Measurements from ENCODE around the gene KCTD21. TPM values are rescaled to one million over a fixed set of nuclear protein-coding genes. Genes with fewer than 3 reads are reported as not detected.
"Not testable (repeated sequence)": the region's sequence is repeated elsewhere in the genome, so short reads cannot be mapped to it uniquely, and the experiment has no call there.

Gene KCTD21, protein sequence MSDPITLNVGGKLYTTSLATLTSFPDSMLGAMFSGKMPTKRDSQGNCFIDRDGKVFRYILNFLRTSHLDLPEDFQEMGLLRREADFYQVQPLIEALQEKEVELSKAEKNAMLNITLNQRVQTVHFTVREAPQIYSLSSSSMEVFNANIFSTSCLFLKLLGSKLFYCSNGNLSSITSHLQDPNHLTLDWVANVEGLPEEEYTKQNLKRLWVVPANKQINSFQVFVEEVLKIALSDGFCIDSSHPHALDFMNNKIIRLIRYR
- 10 to 100 TPM in 1 of 4 donors, 1 to 10 TPM in 3; 6.6 to 20.4 (median 8.7) TPM for total RNA-seq

DNA sequence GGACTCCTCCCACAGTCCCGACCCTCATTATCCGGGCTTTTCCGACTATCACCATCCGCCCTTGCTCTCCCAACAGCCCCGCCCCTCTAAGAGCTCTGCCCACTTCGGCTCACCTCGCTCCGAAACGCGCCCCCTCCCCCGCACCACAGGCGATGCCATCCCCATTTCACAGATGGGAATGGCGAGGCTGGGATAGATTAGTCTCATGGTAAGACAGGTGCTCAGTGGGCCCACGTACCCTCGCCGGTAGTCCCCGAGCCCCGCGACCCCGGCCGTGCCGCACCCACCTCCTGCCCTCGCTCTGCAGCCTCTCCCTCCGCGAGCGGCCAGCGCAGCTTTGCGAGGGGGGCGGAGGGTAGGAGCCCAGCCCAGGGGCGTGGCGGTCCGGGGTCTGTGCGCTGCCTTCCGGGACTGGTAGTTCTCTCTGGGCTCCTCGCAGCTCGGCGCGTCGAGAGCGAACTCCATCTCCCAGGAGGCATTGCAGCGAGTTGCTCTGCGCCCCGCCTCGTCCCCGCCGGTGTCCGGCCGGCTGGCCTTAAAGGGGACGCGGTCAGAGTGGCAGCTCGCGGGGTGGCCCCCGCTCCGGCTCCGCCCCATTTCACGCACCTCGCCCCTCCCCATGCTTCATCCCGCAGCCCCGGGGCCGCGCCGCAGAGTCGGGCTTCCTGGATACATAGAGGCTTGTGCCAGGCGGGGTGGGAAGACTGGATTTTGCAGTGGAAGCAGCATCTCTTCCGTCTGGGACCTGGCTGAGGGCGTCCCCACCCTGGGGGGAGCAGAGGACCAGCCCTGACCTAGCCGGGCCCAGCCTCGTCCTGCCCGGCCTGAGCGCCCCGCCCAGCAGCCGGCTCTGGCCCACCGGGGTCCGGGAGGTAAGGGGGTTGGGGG, at the start of gene KCTD21, which contains the start of gene USP35:
Gene KCTD21, minus strand, starts transcription at position 341 of the 888 bp plus-strand sequence. CDS start 14,072 bp downstream, outside the sequence.
Gene USP35, plus strand, starts transcription at position 634 of the 888 bp plus-strand sequence. CDS start 7,327 bp downstream, outside the sequence.
- TF ChIP-seq POLR2A (IDR thresholded peaks at IDR 0.05) (peak; percentile 35 to 84), EP300 (IDR thresholded peaks at IDR 0.05) (peak; percentile 79 to 98)
- TF ChIP-seq, protein P1, sequence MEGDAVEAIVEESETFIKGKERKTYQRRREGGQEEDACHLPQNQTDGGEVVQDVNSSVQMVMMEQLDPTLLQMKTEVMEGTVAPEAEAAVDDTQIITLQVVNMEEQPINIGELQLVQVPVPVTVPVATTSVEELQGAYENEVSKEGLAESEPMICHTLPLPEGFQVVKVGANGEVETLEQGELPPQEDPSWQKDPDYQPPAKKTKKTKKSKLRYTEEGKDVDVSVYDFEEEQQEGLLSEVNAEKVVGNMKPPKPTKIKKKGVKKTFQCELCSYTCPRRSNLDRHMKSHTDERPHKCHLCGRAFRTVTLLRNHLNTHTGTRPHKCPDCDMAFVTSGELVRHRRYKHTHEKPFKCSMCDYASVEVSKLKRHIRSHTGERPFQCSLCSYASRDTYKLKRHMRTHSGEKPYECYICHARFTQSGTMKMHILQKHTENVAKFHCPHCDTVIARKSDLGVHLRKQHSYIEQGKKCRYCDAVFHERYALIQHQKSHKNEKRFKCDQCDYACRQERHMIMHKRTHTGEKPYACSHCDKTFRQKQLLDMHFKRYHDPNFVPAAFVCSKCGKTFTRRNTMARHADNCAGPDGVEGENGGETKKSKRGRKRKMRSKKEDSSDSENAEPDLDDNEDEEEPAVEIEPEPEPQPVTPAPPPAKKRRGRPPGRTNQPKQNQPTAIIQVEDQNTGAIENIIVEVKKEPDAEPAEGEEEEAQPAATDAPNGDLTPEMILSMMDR (IDR thresholded peaks at IDR 0.05): peak in 2 of 5 experiments; percentile 18 to 22
- H3K4me1 ChIP-seq: peaks cover 0 to 63% (median 16%) of the 10 kb centered on the region in 4 donors

DNA sequence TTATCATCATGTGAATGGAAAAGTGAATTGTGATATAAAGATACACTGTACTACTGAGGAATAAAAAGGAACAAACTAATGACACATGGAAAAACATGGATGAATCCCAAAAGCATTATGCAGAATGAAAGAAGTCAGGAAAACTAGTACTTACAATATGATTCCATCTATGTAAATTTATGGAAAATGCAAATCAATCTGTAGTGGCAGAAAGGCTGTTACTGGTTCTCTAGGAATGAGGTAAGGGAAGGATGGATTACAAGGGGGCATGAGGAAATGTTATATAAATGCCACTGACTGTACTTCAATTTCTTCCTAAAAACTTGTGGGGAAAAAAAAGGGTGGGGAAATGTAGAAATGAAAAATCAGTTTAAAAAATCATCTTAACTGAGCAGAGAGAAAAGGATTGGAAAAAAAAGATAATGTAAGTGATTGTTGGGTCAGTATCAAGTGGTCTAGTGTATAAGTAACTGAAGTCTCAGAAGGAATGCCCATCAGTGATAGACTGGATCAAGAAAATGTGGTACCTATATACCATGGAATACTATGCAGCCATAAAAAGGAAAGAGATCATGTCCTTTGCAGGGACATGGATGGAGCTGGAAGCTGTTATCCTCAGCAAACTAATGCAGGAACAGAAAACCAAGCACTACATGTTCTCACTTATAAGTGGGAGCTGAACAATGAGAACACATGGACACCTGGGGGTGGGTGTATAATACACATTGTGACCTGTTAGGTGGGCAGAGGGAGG, 49.0 kb upstream of the KCTD21 start:
- Histone ChIP-seq H3K4me3 (no peak overlapping the region), H3K9me3 (peaks cover 0 to 21% (median 6%) of the 10 kb centered on the region in 4 donors), H3K4me1 (peaks cover 0 to under 1% (median 0%) of the 10 kb centered on the region in 4 donors), H3K27ac (no peak overlapping the region), H3K36me3 (peaks cover 0 to 23% (median 0%) of the 10 kb centered on the region in 3 donors), H3K27me3 (no peaks in the 10 kb centered on the region)
- DNase-seq (ENCODE audit: low spot score in 2 of 2): no peak
- TF ChIP-seq, protein P1 (IDR thresholded peaks at IDR 0.05): no peak

More for the DNA sequence above, at the start of gene KCTD21, which contains the start of gene USP35:
- Histone ChIP-seq H3K36me3 (no peaks in the 10 kb centered on the region), H3K27me3 (no peaks in the 10 kb centered on the region), H3K27ac (peak within 1 kb of the TSS; percentile 83 to 91 (median 84)), H3K9me3 (no peaks in the 10 kb centered on the region), H3K4me3 (peak within 1 kb of the TSS; percentile 58 to 95 (median 82))
- peak; percentile 91 to 94 for DNase-seq (ENCODE audit: low spot score in 2 of 2)
- 1% methylated on average over 43 to 45 of the region's 74 CpGs for WGBS, 2 donors

DNA sequence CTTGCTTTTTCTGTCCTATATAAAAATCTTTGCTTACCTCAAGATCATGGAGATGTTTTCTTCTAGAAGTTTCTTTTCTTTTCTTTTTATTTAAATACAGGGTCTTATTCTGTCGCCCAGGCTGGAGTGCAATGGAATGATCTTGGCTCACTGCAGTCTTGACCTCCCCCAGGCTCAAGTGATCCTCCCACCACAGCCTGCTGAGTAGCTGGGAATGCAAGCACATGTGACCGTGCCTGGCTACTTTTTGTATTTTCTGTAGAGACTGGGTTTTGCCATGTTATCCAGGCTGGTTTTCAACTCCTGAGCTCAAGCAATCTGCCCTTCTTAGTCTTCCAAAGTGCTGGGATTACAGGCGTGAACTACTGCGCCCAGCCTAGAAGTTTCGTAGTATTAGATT, 45.6 kb upstream of the KCTD21 start:
- no peak for TF ChIP-seq EP300 (IDR thresholded peaks at IDR 0.05)
- no peak for TF ChIP-seq POLR2A (IDR thresholded peaks at IDR 0.05)
- TF ChIP-seq, protein P1 (IDR thresholded peaks at IDR 0.05): no peak
- no peaks in the 10 kb centered on the region for H3K27me3 ChIP-seq
- peaks cover 0 to 18% (median 4%) of the 10 kb centered on the region in 4 donors for H3K4me1 ChIP-seq
- no peak for DNase-seq (ENCODE audit: low spot score in 2 of 2)
- H3K36me3 ChIP-seq: no peaks in the 10 kb centered on the region
- no peak overlapping the region for H3K4me3 ChIP-seq
- no peak overlapping the region for H3K27ac ChIP-seq
- no peaks in the 10 kb centered on the region for H3K9me3 ChIP-seq
- 81 to 83% methylated on average over 5 of the region's 5 CpGs for WGBS, 2 donors

DNA sequence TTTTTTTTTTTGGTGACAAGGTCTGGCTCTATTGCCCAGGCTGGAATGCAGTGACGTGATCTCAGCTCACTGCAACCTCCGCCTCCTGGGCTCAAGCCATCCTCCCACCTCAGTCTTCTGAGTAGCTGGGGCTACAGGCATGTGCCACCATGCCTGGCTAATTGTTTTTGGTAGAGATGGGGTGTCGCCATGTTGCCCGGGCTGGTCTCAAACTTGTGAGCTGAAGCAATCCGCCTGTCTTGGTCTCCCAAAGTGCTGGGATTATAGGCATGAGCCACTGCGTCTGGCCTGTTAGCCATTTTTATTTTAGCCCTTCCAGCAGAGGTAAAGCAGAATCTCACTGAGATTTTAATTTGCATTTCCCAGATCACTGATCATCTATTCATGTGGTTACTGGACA, 44.6 kb upstream of the KCTD21 start:
- not testable (repeated sequence) for H3K36me3 ChIP-seq; H3K27ac ChIP-seq; H3K4me3 ChIP-seq; H3K9me3 ChIP-seq; DNase-seq (ENCODE audit: low spot score in 2 of 2); H3K27me3 ChIP-seq
- peaks cover 0 to 20% (median 4%) of the 10 kb centered on the region in 4 donors for H3K4me1 ChIP-seq
- 94 to 95% methylated on average over 6 of the region's 6 CpGs for WGBS, 2 donors

DNA sequence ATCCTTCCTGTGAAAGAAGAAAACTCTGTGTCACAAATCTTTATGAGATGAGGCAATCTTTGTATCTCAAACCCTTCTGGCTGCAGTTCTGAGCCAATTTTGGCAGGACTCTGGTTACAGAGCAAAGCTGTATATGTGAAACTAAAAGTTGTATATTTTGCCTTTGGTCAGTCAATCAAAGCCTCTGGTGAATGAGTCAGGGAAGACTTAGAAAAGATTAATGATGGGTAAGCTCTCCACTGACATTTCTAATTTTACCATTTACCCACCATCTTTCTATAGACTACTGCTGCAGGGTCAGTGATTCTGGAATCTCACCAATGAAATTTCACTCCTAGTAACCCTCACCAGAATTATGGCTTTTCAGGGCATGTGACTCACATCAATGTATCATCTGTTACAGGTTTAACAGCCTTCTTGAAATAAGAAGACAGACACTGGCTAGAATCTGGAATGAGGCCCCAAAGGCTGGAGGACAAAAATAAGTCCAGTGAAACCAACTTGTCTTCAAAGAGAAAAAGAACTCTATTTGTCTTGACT, 43.6 kb upstream of the KCTD21 start:
- H3K4me1 ChIP-seq: peaks cover 0 to 20% (median 4%) of the 10 kb centered on the region in 4 donors
- DNase-seq (ENCODE audit: low spot score in 2 of 2): no peak
- H3K9me3 ChIP-seq: no peaks in the 10 kb centered on the region
- H3K27ac ChIP-seq: no peak overlapping the region
- no peak overlapping the region for H3K4me3 ChIP-seq
- TF ChIP-seq EP300 (IDR thresholded peaks at IDR 0.05) (no peak), POLR2A (IDR thresholded peaks at IDR 0.05) (no peak)
- TF ChIP-seq, protein P1 (IDR thresholded peaks at IDR 0.05): no peak
- H3K27me3 ChIP-seq: no peaks in the 10 kb centered on the region
- H3K36me3 ChIP-seq: no peaks in the 10 kb centered on the region

Measured in tibial nerve (tissue), 4 donors.